ENCODE measurements around the gene GAPT.

Gene GAPT

DNA sequence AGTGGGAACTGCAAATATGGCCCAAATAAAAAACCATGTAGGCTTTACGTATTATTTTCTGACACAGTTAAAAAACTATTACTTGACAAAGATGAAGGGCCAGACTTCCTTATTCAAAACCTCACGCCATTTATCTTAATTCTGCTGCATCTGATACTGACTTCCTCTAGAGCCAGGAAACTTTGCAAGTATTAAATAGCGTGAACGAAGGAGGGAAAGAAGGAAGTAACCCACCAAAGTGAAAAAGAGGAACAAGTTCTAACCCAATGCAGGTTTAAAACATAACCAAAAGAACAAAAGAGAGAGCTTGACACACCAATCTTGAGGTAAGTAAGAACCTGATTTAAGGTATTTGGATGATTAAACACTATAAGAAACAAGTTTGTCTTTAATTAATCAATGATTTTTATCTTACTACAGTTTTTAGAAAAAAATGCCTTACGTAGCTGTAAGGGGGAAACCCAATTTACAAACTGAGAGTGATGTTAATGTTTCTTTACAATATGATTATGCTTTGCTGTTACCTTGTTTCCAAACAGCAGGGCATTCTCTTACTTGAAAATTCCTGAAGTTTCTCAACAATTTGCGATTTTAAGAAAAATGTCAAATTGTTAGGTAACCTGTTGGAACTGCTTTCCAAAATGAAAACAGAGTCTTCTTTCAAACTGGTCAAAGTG, at the start of gene GAPT:
TSS of gene GAPT (plus strand) at position 220 of the 677 bp plus-strand sequence. CDS start 3,102 bp downstream, outside the sequence.
- DNase-seq, result peak; percentile 52

DNA sequence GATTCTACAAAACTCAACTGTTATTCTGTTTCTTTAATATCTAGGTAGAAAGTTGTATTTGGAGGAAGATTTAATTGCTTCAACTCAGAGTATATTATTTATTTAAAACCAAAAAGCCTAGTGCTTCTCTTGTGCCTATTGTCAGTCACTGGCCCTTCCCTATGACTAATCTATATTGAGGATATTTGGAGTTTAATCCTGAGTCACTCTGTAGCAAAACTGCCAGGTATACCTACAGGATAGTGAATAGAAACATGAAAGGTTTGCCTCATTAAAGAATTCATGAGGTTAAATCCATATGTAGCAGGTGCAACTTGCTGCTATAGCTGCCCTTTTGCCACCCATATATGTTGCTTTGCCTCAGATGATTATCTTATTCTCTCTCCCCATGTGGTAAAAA, 46.4 kb upstream of the GAPT start:
- DNase-seq, result no peak

DNA sequence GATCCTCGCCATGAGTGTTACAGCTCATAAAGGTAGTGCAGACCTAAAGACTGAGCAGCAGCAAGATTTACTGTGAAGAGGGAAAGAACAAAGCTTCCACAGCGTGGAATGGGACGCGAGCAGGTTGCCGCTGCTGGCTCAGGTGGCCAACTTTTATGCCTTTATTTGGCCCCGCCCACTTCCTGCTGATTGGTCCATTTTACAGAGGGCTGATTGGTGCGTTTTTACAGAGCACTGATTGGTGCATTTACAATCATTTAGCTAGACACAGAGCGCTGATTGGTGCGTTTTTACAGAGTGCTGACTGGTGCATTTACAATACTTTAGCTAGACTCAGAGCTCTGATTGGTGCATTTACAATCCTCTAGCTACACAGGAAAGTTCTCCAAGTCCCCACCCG, 45.2 kb upstream of the GAPT start:
- DNase-seq, result no peak

DNA sequence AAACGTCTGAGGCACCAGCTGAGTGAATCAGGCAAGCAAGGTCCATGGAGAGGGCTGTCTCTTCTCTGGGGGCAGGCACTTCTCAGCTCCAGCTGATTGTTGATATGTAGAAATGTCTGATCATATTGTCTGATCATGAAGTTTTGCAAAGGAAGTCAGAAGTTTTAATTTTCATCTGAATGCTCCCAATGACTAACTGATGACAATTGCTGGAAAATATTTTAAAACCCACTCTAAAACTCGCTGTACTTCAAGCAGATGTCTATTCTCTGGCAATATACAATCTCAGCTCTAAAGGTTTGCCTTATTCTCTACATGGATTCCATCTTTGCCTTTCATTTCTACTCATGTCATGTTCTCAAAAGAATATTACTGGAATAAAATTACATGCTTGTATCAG, 44.0 kb upstream of the GAPT start:
- DNase-seq, result no peak

DNA sequence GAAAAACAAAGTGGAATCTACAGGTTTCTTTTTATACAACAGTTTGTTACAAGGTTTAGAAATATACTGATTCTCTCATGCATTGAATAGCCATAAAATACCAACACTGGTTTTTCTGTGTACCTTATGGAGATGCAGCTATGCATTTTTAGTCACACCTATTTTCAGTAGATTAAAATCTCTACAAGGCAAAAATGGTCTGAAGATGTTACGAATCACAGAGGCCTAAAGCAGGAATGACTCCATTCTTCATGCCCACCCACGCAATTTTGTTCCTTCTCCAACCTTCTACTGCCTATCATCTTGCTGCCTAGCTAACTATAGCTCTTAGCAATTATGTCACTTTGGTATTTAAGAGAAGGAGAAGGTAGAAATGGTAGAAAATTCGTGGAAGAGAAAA, 41.2 kb upstream of the GAPT start:
- no peak for DNase-seq

DNA sequence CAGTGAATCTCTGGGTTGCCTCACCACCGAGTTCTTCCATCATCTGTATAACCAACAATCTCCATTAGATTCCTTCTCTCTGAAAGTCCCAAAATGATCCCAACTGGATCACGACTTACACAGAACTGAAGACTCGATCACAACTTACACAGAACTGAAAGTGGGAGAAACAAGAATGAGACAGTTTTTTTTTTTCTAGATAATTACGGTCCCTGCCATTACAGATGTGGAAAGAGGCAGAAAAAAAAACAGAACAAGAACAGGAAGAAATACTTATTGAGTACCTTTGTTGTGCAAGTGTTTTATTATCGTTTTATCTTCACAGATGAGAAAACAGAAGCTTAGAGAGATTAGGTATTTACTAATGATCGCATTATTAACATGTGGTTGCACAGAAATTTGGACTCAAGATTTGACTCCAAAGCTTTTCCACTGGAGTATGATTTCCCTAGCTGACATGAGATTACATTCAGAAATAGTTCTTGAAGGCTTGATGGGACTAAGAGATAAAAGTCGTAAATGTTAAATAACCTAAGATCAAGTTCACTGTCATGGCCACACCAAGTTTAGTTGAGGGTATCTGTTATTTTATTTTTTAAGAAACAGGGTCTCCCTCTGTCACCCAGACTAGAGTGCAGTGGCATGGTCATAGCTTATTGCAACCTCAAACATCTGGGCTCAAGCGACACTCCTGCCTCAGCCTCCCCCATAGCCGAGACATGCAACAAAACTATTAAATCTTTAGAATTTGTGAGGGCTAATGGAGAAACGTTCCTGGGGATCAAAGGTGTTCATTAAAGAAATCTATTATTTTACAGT, 40.2 kb upstream of the GAPT start:
- no peak for DNase-seq

DNA sequence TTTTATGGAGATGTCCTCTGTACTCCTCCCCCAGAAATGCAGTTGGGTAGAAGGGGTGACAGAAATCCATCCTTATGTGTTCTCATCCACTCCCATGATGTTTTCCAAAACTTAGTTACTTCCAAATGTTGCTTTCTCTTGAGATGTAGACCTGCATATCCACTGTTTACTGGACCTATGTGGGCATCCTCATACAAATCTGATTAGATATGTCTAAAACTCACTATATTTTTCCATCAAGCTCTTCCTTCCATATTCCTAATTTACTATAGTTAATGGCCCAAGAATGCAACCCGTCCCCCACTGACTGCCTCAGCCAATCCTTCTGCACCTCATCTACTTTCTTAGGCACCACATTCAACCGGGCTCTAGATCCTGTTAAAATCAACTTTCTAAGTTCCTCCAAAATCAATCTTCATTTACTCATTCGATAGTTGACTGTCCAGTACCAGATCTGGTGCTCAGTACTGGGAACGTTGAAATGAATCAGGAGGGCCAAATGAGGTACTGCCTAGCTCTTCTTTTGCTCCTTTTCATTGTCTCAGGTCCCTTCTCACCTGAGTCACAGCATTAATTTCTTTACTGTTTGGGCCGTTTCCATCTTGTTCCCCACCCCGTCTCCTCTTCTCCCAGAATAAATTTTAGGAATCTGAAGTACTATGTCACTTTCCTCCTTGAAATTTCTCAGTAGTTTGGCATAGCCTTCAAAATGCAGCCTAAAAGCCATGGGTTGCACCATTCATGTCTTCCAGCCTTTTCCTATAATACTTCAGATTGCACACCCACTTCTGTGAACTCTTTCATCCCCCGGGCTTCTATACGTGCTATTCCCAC, 39.3 kb upstream of the GAPT start:
- no peak for DNase-seq

DNA sequence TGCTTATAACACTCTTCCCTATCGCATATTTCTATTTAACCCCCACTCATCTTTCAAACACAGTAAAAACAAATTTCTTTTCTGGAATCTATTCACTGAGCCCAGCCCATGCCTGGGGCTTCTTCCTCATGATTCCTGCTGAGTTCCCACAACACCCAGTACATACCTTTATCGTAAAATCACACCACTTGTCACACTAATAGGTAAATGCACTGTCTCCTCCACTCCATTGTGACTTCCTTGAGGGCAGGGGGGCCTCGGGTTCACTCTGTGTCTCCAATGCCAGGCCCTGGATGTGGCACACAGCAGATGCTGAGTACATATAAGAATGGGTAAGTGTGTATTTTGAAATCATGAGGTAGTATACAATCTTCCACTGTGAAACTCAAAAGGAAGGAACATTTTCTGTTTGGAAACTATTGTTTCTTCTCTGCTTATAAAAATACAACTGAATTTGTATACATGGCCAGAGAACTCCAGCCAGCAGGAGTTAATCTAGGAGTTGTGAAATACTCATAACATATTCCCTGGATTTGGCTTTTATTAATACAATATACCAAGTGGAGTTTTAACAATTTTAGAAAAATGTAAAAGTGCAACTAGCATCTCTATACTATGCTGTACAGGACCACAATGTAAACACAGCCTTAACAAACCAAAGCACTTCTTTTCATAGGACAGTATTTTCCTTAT, 38.5 kb upstream of the GAPT start:
- no peak for DNase-seq

DNA sequence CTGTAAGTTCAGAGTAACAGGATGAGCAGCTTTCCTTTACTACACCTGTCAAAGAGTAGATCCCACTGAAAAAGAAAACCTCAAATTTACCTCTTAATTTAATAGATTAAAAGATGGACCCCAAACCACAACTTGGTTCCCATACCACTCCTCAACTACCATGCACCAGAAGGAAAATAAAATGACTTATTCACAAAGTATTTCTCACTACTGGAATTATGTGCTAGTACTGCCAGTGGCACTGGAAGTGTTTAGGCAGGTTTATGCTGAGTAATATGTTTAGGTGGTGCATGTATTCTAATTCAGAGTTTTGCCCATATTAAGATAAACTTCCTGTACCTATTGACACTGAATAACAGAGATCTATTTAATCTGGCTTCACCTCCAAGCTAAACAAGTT, 37.9 kb upstream of the GAPT start:
- no peak for DNase-seq

DNA sequence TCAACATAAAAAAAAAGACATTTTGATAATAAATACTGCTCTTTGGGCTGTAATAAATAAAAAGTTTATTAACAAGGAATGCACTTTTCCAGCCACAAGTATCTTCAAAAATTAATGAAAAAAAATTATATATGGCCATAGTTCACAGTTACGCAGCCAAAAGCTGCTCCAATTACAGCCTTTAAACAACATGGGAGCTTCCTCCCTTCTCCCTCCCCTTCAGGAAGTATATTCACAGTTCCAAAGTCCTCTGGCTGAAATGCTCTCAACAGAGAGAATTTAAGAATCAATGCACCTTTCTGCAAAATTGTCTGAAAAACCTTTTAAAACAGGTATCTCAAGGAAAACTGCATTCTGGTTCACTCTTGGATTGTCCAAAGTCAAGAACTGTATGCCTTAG, 37.2 kb upstream of the GAPT start:
- DNase-seq, result no peak

DNA sequence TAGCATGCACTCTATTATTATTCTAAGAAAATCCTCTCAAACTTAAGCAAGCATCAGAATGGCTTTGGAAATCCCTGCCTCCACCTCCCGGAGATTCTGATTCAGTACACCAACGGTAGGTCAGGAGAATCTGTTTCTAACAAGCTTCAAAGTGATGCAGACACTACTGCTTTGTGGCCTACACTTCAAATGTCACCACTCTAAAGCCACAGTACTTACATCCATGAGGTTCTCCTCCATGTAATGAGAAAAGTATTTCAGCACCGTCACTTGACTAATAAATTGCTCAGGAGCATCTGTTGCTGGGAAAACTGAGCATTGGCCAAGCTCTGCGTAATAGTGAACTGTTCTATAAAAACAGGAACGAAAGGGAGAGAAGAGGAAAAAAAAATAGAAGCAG, 36.2 kb upstream of the GAPT start:
- DNase-seq, result no peak

DNA sequence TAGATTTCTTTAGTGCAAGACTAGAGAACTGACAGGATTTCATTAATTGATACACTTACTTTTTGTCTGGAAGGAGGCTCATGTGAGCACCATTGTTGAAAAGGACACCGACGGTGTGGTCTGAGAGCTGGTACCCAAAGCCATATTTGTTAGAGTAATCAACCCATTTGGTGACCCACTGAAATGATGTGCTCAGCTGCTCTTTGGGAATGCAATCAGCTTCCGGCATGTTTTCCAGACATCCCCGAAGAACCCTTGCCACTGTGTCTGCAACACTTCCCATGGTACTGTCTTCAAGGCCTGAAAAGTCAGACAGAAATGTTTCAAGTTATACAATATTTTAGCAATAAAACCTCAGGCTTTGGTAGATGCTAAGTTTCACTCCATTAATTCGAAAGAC, 35.8 kb upstream of the GAPT start:
- DNase-seq, result no peak

DNA sequence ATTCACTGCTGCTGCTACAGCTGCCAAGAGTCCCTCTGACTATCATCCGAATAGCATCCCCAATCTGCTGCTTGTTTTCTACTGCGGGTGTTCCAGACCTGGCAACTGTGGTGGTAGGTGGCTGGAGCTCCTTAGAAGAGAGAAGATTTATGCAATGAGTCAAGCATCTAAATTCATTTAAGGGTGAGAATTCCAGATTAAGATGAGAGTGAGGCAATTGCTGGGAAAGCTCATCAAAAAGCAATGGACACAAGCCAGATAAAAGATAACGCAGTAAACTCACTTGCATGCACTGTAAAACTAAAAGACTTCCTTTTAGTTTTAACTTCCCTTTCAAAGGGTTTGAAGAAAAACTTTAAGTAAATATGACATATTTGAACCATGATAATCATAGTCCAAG, 35.2 kb upstream of the GAPT start:
- no peak for DNase-seq

DNA sequence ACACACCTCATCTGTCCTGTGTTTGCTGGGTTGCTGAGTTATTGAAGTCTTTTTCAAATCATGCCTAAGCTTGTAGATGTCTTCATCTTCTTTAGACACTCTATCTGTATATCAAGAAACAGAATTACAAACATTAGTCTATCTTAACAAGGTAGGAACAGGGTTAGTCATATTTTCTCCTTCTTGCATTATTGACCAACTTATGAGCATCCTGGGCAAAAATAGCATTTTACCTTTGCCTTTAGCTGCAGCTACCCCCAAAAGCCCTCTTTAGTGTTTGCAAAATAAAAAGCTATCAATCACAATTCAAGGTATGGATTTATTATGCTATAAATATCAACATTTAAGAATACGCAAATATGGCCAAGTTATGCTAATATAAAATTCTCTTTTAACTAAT, 34.7 kb upstream of the GAPT start:
- no peak for DNase-seq

DNA sequence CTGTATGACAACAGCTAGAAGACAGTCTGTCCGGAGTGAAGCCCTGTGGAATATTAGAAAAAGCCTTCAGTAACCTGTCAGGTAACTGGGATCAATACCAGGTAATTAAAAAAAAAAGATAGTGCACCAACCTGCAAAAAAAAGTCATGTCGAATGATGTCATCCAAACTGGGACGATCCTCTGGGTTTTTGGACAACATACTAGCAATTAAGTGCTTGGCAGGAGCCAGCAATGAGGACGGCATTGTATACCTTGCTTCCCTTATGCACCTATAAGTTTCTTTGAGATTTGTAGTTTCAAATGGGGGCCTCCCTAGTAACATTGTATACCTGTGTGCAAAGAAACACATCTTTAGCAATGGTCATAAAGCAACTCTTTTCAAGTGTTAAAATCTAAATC, 34.2 kb upstream of the GAPT start:
- DNase-seq, result no peak

DNA sequence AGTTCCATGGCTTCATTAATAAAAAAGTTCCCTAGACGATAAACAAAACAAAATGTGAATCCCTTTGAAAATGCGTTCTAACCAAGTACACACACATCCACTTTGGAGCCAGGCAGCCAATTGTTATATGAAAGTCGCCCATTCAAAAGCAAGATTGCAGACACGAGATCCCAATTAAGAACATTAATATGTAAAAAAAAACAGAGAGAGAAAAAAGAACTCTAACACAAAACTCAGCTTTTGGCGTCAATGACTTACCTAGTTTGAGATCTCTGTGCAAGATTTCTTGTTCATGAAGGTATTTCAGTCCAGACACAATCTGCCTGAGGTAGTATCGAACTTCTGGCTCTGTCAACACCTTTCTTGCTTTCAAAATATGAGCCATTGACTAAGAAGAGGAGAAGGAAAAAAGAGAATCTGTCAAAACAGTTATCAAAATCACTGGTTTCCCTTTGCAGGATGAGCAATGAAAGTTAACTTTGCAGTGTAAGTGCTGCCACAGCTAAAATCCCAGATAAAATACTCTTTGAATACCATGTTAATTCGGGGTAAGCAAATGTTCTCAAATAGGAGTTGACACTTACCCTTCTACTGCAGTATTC, 33.0 kb upstream of the GAPT start:
- DNase-seq, result no peak

DNA sequence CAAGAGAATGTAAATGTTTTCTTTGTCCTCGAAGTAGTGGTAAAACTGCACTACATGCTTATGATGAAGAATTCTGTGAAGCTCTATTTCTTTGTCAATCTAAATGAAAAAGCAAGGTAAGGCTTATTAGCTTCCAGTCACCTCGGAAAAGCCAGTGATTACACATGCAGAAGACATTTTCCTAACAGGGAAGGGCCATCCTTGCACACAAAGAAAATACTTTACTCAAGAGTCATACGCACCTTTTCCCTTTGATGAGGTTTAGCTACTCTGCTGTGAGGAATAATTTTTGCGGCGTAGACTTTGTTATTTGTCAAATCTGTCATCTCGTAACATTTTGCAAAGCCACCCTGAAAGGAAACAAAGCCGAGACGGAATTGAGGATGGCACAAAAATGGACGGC, 32.5 kb upstream of the GAPT start:
- no peak for DNase-seq

DNA sequence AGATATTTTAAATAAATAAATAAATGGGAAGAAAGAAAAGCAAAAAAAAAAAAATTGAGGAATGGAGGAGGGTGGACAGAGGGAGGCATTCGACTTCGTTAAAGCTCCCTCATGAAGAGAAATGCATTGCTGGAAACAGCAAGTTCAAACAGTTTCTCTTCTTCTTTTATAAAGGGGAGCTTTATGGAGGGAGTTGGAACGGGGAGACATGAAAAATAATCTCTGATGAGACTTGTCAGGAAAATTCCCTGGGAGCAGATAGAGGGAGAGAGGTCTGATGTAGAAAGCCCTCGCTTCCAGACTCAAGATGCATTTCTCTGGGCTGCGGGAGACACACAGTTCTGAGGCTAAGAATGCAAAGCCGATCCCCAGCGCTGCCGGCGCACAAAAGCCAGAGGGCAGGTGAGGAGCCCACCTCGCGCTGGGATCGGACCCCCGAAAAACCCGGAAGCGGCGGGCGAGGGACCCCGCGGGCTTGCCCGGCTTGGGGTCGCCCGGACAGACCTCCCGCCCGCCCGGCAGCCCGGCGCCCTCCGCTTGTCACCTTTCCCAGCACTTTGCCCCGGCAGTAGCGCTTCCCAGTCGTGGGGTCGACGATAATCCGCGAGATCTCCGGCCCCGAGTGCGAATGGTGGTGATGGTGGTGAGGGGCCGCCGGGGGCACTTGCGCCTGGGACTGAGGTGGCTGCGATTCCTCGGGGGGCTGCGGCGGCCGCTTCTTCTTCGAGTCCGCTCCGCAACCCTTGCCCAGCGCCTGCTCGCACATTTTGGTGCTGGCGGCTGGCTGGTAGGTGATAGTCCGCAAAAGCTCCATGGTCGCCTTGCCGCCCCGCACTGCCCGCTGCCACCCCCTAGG, 31.9 kb upstream of the GAPT start:
- peak; percentile 37 for DNase-seq

DNA sequence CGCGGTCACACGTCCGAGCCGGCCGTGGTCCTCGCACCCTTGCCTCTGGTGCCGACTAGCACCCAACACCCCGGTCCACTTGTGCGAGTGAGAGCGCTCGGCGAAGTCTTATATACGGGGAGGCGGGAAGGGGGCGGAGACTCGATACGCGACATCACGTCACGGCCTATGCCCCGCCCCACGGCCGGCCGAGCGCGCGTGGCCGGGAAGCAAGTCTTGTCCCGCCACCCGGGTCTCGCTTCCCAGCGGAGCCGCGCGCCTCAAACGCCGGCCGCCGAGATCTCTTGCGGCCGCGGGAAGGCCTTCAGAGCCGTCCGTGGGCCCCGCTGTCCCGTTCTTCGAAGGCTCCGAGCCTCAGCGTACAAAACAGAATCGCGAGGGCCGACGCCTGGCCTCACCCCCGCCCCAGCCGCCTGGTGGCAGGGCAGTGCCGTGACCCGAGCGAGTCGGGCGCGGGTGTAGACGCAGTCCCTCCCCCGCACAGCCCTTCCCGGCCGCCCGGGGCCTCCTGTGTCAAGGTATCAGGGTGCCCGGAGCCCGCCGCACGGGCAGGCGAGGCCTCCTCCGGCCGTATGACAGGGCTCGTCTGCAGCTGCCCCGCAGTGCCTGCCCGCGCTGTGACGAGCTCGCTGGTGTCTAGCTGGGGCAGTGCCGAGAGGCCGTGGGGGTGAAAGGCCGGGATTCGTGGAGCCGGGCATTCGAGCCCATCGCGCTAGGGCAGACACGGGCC, 31.1 kb upstream of the GAPT start, which contains the start of gene PLK2:
TSS of gene PLK2 (minus strand) at position 85 of the 730 bp plus-strand sequence. CDS start 127 bp downstream, outside the sequence.
- DNase-seq, result peak; percentile 68

DNA sequence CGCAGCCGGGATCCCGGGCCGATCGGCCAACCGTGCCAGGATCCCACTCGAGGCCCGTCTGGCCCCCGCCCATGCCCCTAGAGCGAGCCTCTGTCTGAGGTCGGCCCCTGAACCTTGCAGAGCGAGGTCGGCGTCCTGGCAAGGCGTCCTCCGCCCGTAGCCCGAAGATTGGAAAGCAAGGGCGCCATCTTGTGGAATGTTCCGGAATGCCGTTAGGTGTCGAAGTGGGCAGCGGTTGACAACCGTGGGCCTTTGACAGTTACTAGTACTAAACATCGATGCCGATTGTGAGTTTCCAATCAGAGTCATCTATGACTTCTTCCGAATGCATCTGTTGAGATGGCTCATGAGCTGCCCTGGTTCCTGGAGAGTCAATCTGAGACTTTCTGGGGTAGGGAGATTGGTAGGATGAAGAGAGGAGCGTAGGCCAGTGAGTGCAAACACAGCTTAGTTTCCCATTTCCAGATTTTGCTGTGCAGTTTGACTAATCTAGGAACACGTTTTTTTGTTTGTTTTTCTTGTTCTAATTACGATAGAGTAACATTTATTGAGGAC, 30.4 kb upstream of the GAPT start:
- DNase-seq, result peak; percentile 96
